MM.1S (cell line): ENCODE measurements around the gene VPS54.

Experiments used
- DNase-seq: peaks from one replicate; pipeline ENCODE4 v3.0.0-alpha.2; 2015
- H2AFZ ChIP-seq: fragments of 300-600 bp; sonication (generic); 2 replicates; pipeline ENCODE4 v1.6.0; 2016; ENCODE audit warnings: antibody characterized with exemption, low read length
- H3F3A ChIP-seq: fragments of 300-600 bp; sonication (generic); 2 replicates; pipeline ENCODE4 v1.6.1; 2016; ENCODE audit warnings: mild to moderate bottlenecking, antibody characterized with exemption, low read length, moderate library complexity, mixed read lengths; ENCODE audit not compliant: insufficient read depth
- H3K27ac ChIP-seq: fragments of 300-600 bp; sonication (generic); 2 replicates; pipeline ENCODE4 v1.5.1; 2016; ENCODE audit warnings: mild to moderate bottlenecking, low read length
- H3K27me3 ChIP-seq: fragments of 300-600 bp; sonication (generic); replicated peaks from 2 replicates; pipeline ENCODE4 v1.6.0; 2016; ENCODE audit warnings: low read length; ENCODE audit not compliant: insufficient read depth
- H3K36me3 ChIP-seq: fragments of 300-600 bp; sonication (generic); replicated peaks from 2 replicates; pipeline ENCODE4 v1.6.1; 2016; ENCODE audit warnings: mild to moderate bottlenecking, low read length, mixed read lengths; ENCODE audit not compliant: insufficient read depth
- H3K4me1 ChIP-seq: fragments of 300-600 bp; sonication (generic); 2 replicates; pipeline ENCODE4 v1.6.1; 2016; ENCODE audit warnings: low read length, mixed read lengths
- H3K4me2 ChIP-seq: fragments of 300-600 bp; sonication (generic); 2 replicates; pipeline ENCODE4 v1.6.0; 2016; ENCODE audit warnings: low read depth, low read length
- H3K4me3 ChIP-seq: fragments of 300-600 bp; sonication (generic); 2 replicates; pipeline ENCODE4 v1.5.1; 2016; ENCODE audit warnings: low read length, mixed read lengths
- H3K79me2 ChIP-seq: fragments of 300-600 bp; sonication (generic); 2 replicates; pipeline ENCODE4 v1.6.1; 2016; ENCODE audit warnings: mixed run types, low read length, mixed read lengths
- H3K9ac ChIP-seq: fragments of 300-600 bp; sonication (generic); 2 replicates; pipeline ENCODE4 v1.6.1; 2016; ENCODE audit warnings: low read length, mixed read lengths
- H3K9me2 ChIP-seq: fragments of 300-600 bp; sonication (generic); replicated peaks from 2 replicates; pipeline ENCODE4 v1.6.1; 2016; ENCODE audit warnings: mild to moderate bottlenecking, low read length, mixed read lengths; ENCODE audit not compliant: insufficient read depth
- H3K9me3 ChIP-seq: fragments of 300-600 bp; sonication (generic); replicated peaks from 2 replicates; pipeline ENCODE4 v1.6.1; 2016; ENCODE audit warnings: mild to moderate bottlenecking, low read length, mixed read lengths; ENCODE audit not compliant: insufficient read depth
- H4K20me1 ChIP-seq: fragments of 300-600 bp; sonication (generic); 2 replicates; pipeline ENCODE4 v1.6.1; 2016; ENCODE audit warnings: mild to moderate bottlenecking, low read length, moderate library complexity, mixed read lengths; ENCODE audit not compliant: insufficient read depth
- CTCF ChIP-seq: fragments of 300-600 bp; sonication (generic); IDR thresholded peaks from 2 replicates; pipeline ENCODE4 v1.5.1; 2016; ENCODE audit warnings: antibody characterized with exemption, low read length, mixed read lengths
- EZH2 ChIP-seq: fragments of 300-600 bp; sonication (generic); optimal IDR thresholded peaks from 2 replicates; pipeline ENCODE3; 2017; ENCODE audit warnings: low read depth, mild to moderate bottlenecking, antibody characterized with exemption, low read length, mixed read lengths
- EZH2phosphoT487 ChIP-seq: fragments of 300-600 bp; sonication (generic); IDR thresholded peaks from 2 replicates; pipeline ENCODE4 v1.6.1; 2018; ENCODE audit warnings: antibody characterized with exemption, low read length

The VPS54 gene

GRCh38 chr2:63853527-63854310 lies 165.5 kb downstream of the VPS54 start:
- no peak overlapping the region for H3K4me3 ChIP-seq
- H3K9me3 ChIP-seq = no peaks in the 10 kb centered on the region
- no peak for DNase-seq
- H3K4me1 ChIP-seq = no peaks in the 10 kb centered on the region
- no peak for TF ChIP-seq EZH2
- no peak for TF ChIP-seq CTCF
- no peak for TF ChIP-seq EZH2phosphoT487
- no peaks in the 10 kb centered on the region for H3F3A ChIP-seq
- no peaks in the 10 kb centered on the region for H3K27me3 ChIP-seq
- H3K79me2 ChIP-seq = peaks cover 76% of the 10 kb centered on the region
- no peak overlapping the region for H3K9ac ChIP-seq
- no peaks in the 10 kb centered on the region; the same call in 1 of the 2 replicates for H4K20me1 ChIP-seq
- H3K9me2 ChIP-seq = no peaks in the 10 kb centered on the region
- H2AFZ ChIP-seq = no peak overlapping the region
- H3K27ac ChIP-seq = no peak overlapping the region
- no peak overlapping the region for H3K4me2 ChIP-seq
- H3K36me3 ChIP-seq = no peaks in the 10 kb centered on the region; the same call in 1 of the 2 replicates

GRCh38 chr2:63851691-63852311 lies 167.4 kb downstream of the VPS54 start:
- Histone ChIP-seq H3K4me3 (no peak overlapping the region), H3K9ac (no peak overlapping the region), H3F3A (no peaks in the 10 kb centered on the region), H4K20me1 (no peaks in the 10 kb centered on the region; the same call in 1 of the 2 replicates), H3K9me3 (no peaks in the 10 kb centered on the region), H2AFZ (no peak overlapping the region), H3K27ac (no peak overlapping the region), H3K36me3 (no peaks in the 10 kb centered on the region), H3K27me3 (no peaks in the 10 kb centered on the region), H3K4me2 (no peak overlapping the region), H3K9me2 (no peaks in the 10 kb centered on the region), H3K79me2 (peaks cover 94% of the 10 kb centered on the region), H3K4me1 (no peaks in the 10 kb centered on the region)
- DNase-seq = no peak
- no peak for TF ChIP-seq CTCF
- no peak for TF ChIP-seq EZH2
- no peak for TF ChIP-seq EZH2phosphoT487

GRCh38 chr2:63850649-63851048 lies 168.6 kb downstream of the VPS54 start:
- H3K4me1 ChIP-seq = no peaks in the 10 kb centered on the region
- peaks cover 99% of the 10 kb centered on the region for H3K79me2 ChIP-seq
- H3K27me3 ChIP-seq = no peaks in the 10 kb centered on the region
- no peaks in the 10 kb centered on the region for H3F3A ChIP-seq
- H3K4me3 ChIP-seq = no peak overlapping the region
- no peak overlapping the region for H3K4me2 ChIP-seq
- H4K20me1 ChIP-seq = no peaks in the 10 kb centered on the region; the same call in 1 of the 2 replicates
- DNase-seq = peak; percentile 12
- H2AFZ ChIP-seq = no peak overlapping the region
- no peak overlapping the region for H3K9ac ChIP-seq
- H3K9me2 ChIP-seq = no peaks in the 10 kb centered on the region
- no peak overlapping the region for H3K27ac ChIP-seq
- TF ChIP-seq EZH2phosphoT487 = no peak
- no peak for TF ChIP-seq EZH2
- no peak for TF ChIP-seq CTCF
- H3K9me3 ChIP-seq = no peaks in the 10 kb centered on the region
- no peaks in the 10 kb centered on the region for H3K36me3 ChIP-seq
